Astrocyte (in vitro differentiated cells and primary cell): ENCODE measurements around the gene SRGAP2B.
"Not testable (repeated sequence)": the region's sequence is repeated elsewhere in the genome, so short reads cannot be mapped to it uniquely, and the experiment has no call there.

Experiments used
- EZH2 ChIP-seq: IDR thresholded peaks from 2 replicates; pipeline ENCODE4 v1.6.1; 2012; ENCODE audit warnings: mild to moderate bottlenecking, low read length, inconsistent platforms; ENCODE audit not compliant: insufficient read depth
- TF ChIP-seq, protein P1 (sequence below): IDR thresholded peaks from 2 replicates; pipeline ENCODE4 v1.5.1; 2011; ENCODE audit warnings: low read depth, mild to moderate bottlenecking, inconsistent platforms, low read length, moderate library complexity; ENCODE audit not compliant: insufficient read depth

DNA sequence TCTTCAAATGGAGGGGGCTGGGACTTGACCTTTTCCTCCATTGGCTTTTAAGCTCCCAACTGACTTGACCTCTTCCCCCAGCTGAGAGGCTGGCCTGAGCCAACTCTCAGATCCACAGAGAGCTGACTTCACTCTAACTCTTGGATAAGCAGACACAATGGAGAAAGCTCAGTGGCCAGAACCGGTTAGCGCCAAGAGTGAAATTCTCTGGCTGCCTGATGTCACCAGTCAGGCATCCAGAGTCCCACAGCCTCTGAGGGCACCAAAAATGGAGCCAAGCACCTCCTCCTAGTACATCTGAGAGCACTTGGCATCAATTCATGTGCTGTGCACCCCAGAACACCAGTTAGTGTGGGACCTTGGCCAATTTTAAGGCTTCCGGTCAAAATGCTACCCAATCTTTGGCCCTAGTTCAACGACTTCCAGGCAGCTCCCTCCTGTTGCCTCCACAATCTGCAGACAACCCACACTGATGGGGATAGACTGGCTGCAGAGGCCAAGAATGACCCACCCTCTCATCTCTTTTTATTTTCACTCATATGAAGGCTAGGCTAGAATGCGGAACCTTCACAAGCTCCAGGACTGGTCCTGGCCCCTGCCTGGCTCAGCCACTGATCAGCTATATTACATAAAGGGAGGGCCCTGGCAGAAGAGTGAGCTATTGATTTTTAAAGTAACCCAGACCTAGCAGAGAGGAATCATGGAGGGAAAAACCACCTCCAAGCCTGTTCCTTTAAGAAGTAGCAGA, 200.5 kb downstream of the SRGAP2B start:
- TF ChIP-seq EZH2, result not testable (repeated sequence)
- TF ChIP-seq, protein P1, sequence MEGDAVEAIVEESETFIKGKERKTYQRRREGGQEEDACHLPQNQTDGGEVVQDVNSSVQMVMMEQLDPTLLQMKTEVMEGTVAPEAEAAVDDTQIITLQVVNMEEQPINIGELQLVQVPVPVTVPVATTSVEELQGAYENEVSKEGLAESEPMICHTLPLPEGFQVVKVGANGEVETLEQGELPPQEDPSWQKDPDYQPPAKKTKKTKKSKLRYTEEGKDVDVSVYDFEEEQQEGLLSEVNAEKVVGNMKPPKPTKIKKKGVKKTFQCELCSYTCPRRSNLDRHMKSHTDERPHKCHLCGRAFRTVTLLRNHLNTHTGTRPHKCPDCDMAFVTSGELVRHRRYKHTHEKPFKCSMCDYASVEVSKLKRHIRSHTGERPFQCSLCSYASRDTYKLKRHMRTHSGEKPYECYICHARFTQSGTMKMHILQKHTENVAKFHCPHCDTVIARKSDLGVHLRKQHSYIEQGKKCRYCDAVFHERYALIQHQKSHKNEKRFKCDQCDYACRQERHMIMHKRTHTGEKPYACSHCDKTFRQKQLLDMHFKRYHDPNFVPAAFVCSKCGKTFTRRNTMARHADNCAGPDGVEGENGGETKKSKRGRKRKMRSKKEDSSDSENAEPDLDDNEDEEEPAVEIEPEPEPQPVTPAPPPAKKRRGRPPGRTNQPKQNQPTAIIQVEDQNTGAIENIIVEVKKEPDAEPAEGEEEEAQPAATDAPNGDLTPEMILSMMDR, result not testable (repeated sequence)
